Chondrocyte (in vitro differentiated cells): ENCODE measurements around the gene P2RY8. TPM values are rescaled to one million over a fixed set of nuclear protein-coding genes. Genes with fewer than 3 reads are reported as not detected.

Experiments used
- DNase-seq: peaks from one replicate; pipeline ENCODE4 v3.0.0; 2021; ENCODE audit warnings: mixed read lengths, low spot score
- H3K27ac Mint-ChIP-seq: one replicate; pipeline ENCODE4 v1.8.0; 2021; ENCODE audit warnings: mild to moderate bottlenecking, moderate library complexity, mixed read lengths; ENCODE audit not compliant: unreplicated experiment
- H3K27me3 Mint-ChIP-seq: 2 replicates; pipeline ENCODE4 v1.8.0; 2021; ENCODE audit warnings: low read depth, mixed read lengths
- H3K36me3 Mint-ChIP-seq: 2 replicates; pipeline ENCODE4 v1.8.0; 2021; ENCODE audit warnings: low read depth, mixed read lengths
- H3K4me1 Mint-ChIP-seq: 2 replicates; pipeline ENCODE4 v1.8.0; 2021; ENCODE audit warnings: low read depth, mild to moderate bottlenecking, mixed read lengths
- H3K4me3 Mint-ChIP-seq: one replicate; pipeline ENCODE4 v1.8.0; 2021; ENCODE audit warnings: mild to moderate bottlenecking, moderate library complexity, mixed read lengths; ENCODE audit not compliant: unreplicated experiment
- H3K9me3 Mint-ChIP-seq: 2 replicates; pipeline ENCODE4 v1.8.0; 2021; ENCODE audit warnings: low read depth, mixed read lengths
- total RNA-seq: library from RNA; stranded (reverse); gene quantifications from 3 replicates; pipeline ENCODE4 v1.2.1, GENCODE V29; 2021
- TF ChIP-seq, protein P1 (sequence below): fragments of 200-600 bp; sonication (generic); IDR thresholded peaks from 2 replicates; pipeline ENCODE4 v1.5.0; 2021; ENCODE audit warnings: antibody characterized with exemption, mild to moderate bottlenecking, moderate library complexity

Gene P2RY8
- total RNA-seq, 1 donor from 2014 or later, result not detected

DNA sequence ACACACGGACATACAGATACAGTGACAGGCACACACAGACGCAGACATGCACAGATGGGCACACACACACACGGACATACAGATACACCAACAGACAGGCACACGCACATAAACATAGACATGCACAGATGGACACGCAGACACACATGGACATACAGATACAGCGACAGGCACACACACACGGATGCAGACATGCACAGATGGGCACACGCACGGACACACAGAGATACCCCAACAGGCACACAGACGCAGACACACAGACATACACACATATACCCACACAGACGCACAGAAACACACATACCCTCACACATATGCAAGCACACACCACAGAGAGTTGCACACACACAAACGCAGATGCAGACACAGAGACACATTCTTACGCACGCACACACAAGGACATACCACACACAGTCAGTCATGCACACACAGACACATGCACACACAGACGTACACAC is 120.6 kb downstream of the P2RY8 start:
- DNase-seq, result peak; percentile 11
- no peaks in the 10 kb centered on the region for H3K4me1 Mint-ChIP-seq
- TF ChIP-seq, protein P1, sequence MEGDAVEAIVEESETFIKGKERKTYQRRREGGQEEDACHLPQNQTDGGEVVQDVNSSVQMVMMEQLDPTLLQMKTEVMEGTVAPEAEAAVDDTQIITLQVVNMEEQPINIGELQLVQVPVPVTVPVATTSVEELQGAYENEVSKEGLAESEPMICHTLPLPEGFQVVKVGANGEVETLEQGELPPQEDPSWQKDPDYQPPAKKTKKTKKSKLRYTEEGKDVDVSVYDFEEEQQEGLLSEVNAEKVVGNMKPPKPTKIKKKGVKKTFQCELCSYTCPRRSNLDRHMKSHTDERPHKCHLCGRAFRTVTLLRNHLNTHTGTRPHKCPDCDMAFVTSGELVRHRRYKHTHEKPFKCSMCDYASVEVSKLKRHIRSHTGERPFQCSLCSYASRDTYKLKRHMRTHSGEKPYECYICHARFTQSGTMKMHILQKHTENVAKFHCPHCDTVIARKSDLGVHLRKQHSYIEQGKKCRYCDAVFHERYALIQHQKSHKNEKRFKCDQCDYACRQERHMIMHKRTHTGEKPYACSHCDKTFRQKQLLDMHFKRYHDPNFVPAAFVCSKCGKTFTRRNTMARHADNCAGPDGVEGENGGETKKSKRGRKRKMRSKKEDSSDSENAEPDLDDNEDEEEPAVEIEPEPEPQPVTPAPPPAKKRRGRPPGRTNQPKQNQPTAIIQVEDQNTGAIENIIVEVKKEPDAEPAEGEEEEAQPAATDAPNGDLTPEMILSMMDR, result no peak
- H3K27me3 Mint-ChIP-seq, result no peaks in the 10 kb centered on the region
- H3K27ac Mint-ChIP-seq, result no peak overlapping the region
- no peaks in the 10 kb centered on the region for H3K9me3 Mint-ChIP-seq
- H3K4me3 Mint-ChIP-seq, result no peak overlapping the region
- peaks cover 15% of the 10 kb centered on the region for H3K36me3 Mint-ChIP-seq

Other genes starting within 250 kb of the P2RY8 start
- gene IL3RA, start 200.4 kb downstream of the P2RY8 start, total RNA-seq, result 0.23 to 0.47 TPM in 2 of 3 replicates, not detected in the other
- 270 to 332 TPM (median 327 TPM) in 3 replicates for gene SLC25A6, start 145.1 kb downstream of the P2RY8 start, total RNA-seq
- 19.6 to 29.0 TPM (median 20.2 TPM) in 3 replicates for gene ASMTL, start 84.3 kb downstream of the P2RY8 start, total RNA-seq
- 33.2 to 38.0 TPM (median 34.3 TPM) in 3 replicates for gene AKAP17A, start 54.4 kb upstream of the P2RY8 start, total RNA-seq
- gene ASMT, start 77.9 kb upstream of the P2RY8 start, total RNA-seq, result 0.30 to 0.99 TPM in 2 of 3 replicates, not detected in the other